SK-N-SH (cell line): ENCODE measurements around the gene AAGAB. TPM values are rescaled to one million over a fixed set of nuclear protein-coding genes. Genes with fewer than 3 reads are reported as not detected.

Experiments used
- CTCF ChIA-PET: fragments of 300-600, 350-600 bp; formaldehyde crosslinking; extraction: SDS; loops from one replicate; lab custom pipeline; 2021; lab: Yijun Ruan, JAX
- POLR2A ChIA-PET: fragments of 350-600 bp; sonication (Branson Sonifier 250); formaldehyde crosslinking; extraction: SDS; loops from one replicate; lab custom pipeline; 2020; ENCODE audit warnings: antibody characterized with exemption, inconsistent platforms; lab: Yijun Ruan, JAX
- DNase-seq: peaks from one replicate; pipeline ENCODE4 v3.0.0; 2012
- H2AFZ ChIP-seq: fragments of 200-600 bp; sonication (generic); 2 replicates; pipeline ENCODE4 v1.8.1; 2016; ENCODE audit warnings: antibody characterized with exemption, mild to moderate bottlenecking, low read depth
- H3F3A ChIP-seq: fragments of 200-600 bp; sonication (generic); replicated peaks from 2 replicates; pipeline ENCODE3; 2016; ENCODE audit warnings: antibody characterized with exemption, mild to moderate bottlenecking; ENCODE audit not compliant: insufficient read depth
- H3K27ac ChIP-seq, 2 experiments: fragments of 200-500 bp in 1 of 2; fragments of 200-600 bp in 1 of 2; sonication (Bioruptor generic) in 1 of 2; sonication (generic), shearing (Covaris generic) in 1 of 2; 2 replicates each; pipeline versions ENCODE4 v1.5.1 to v1.6.1; 2014 to 2016; ENCODE audit warnings: low read depth in 2 of 2, inconsistent platforms in 1 of 2, low read length in 1 of 2, mild to moderate bottlenecking in 1 of 2, mixed read lengths in 1 of 2
- H3K27me3 ChIP-seq: fragments of 200-600 bp; sonication (generic), shearing (Covaris generic); 2 replicates; pipeline ENCODE4 v1.6.1; 2016; ENCODE audit warnings: mixed run types; ENCODE audit not compliant: insufficient read depth
- H3K36me3 ChIP-seq, 2 experiments: fragments of 200-500 bp in 1 of 2; fragments of 200-600 bp in 1 of 2; sonication (Bioruptor generic) in 1 of 2; sonication (generic) in 1 of 2; replicated peaks in 1 of 2; 2 replicates each; pipeline versions ENCODE3 to v1.5.1; 2014 to 2016; ENCODE audit warnings: low read length in 1 of 2, mild to moderate bottlenecking in 1 of 2; ENCODE audit not compliant: insufficient read depth in 2 of 2, control insufficient read depth in 1 of 2
- H3K4me1 ChIP-seq, 2 experiments: fragments of 200-500 bp in 1 of 2; fragments of 200-600 bp in 1 of 2; sonication (Bioruptor generic) in 1 of 2; sonication (generic), shearing (Covaris generic) in 1 of 2; 2 replicates each; pipeline versions ENCODE4 v1.5.1 to v1.6.1; 2014 to 2016; ENCODE audit warnings: low read depth in 1 of 2, low read length in 1 of 2, mixed run types in 1 of 2; ENCODE audit not compliant: insufficient read depth in 2 of 2, control insufficient read depth in 1 of 2
- H3K4me2 ChIP-seq: fragments of 200-600 bp; sonication (generic), shearing (Covaris generic); 2 replicates; pipeline ENCODE4 v1.6.1; 2017; ENCODE audit warnings: mixed run types
- H3K4me3 ChIP-seq, 2 experiments: fragments of 200-500 bp in 1 of 2; fragments of 200-600 bp in 1 of 2; sonication (Bioruptor generic) in 1 of 2; sonication (generic), shearing (Covaris generic) in 1 of 2; 2 replicates each; pipeline versions ENCODE4 v1.5.1 to v1.8.1; 2014 to 2016; ENCODE audit warnings: low read depth in 2 of 2, inconsistent platforms in 1 of 2, low read length in 1 of 2, mild to moderate bottlenecking in 1 of 2, mixed read lengths in 1 of 2, moderate library complexity in 1 of 2
- H3K79me2 ChIP-seq: fragments of 200-600 bp; sonication (generic); 2 replicates; pipeline ENCODE4 v1.8.1; 2017; ENCODE audit warnings: mild to moderate bottlenecking; ENCODE audit not compliant: insufficient read depth
- H3K9ac ChIP-seq: fragments of 200-600 bp; sonication (generic); 2 replicates; pipeline ENCODE4 v1.6.1; 2017; ENCODE audit warnings: mixed run types
- H3K9me2 ChIP-seq: fragments of 200-600 bp; sonication (generic); 2 replicates; pipeline ENCODE4 v1.6.1; 2017; ENCODE audit warnings: mixed run types
- H3K9me3 ChIP-seq: fragments of 200-600 bp; sonication (generic); 2 replicates; pipeline ENCODE4 v1.6.1; 2017; ENCODE audit warnings: mixed run types, mild to moderate bottlenecking, moderate library complexity
- H4K20me1 ChIP-seq: fragments of 200-600 bp; sonication (generic); 2 replicates; pipeline ENCODE4 v1.6.1; 2017; ENCODE audit warnings: mild to moderate bottlenecking, mixed run types; ENCODE audit not compliant: insufficient read depth
- ELF1 ChIP-seq: IDR thresholded peaks from 2 replicates; pipeline ENCODE4 v1.4.0; 2012
- EP300 ChIP-seq, 2 experiments: IDR thresholded peaks; 2 replicates each; pipeline versions ENCODE4 v1.4.0 to v1.6.1; 2012; ENCODE audit warnings: borderline replicate concordance in 1 of 2, low read depth in 1 of 2, low read length in 1 of 2
- FOSL2 ChIP-seq: IDR thresholded peaks from 2 replicates; pipeline ENCODE4 v1.4.0; 2012; ENCODE audit warnings: low read depth, mild to moderate bottlenecking, moderate library complexity, borderline replicate concordance
- FOXM1 ChIP-seq: IDR thresholded peaks from 2 replicates; pipeline ENCODE4 v1.4.0; 2012; ENCODE audit warnings: low read depth, mild to moderate bottlenecking
- GABPA ChIP-seq: IDR thresholded peaks from 2 replicates; pipeline ENCODE4 v1.4.0; 2012; ENCODE audit warnings: low read depth, mild to moderate bottlenecking
- JUND ChIP-seq: IDR thresholded peaks from 2 replicates; pipeline ENCODE4 v1.4.0; 2012
- MAX ChIP-seq: IDR thresholded peaks from 2 replicates; pipeline ENCODE4 v1.4.0; 2012; ENCODE audit warnings: low read depth
- MXI1 ChIP-seq: IDR thresholded peaks from 2 replicates; pipeline ENCODE4 v1.6.1; 2012; ENCODE audit warnings: mild to moderate bottlenecking, low read depth, low read length, improper control_type of control experiment
- NRF1 ChIP-seq: IDR thresholded peaks from 2 replicates; pipeline ENCODE4 v1.6.1; 2012; ENCODE audit warnings: low read depth, mild to moderate bottlenecking, low read length
- RXRA ChIP-seq: IDR thresholded peaks from 2 replicates; pipeline ENCODE4 v1.4.0; 2012; ENCODE audit warnings: low read depth, mild to moderate bottlenecking, borderline replicate concordance
- SMC3 ChIP-seq: IDR thresholded peaks from 2 replicates; pipeline ENCODE4 v1.6.1; 2012; ENCODE audit warnings: low read depth, low read length, improper control_type of control experiment
- TAF1 ChIP-seq: IDR thresholded peaks from 2 replicates; pipeline ENCODE4 v1.6.1; 2012; ENCODE audit warnings: low read depth, mild to moderate bottlenecking, low read length, moderate library complexity, borderline replicate concordance
- TCF12 ChIP-seq: IDR thresholded peaks from 2 replicates; pipeline ENCODE4 v1.4.0; 2012
- YY1 ChIP-seq: IDR thresholded peaks from 2 replicates; pipeline ENCODE4 v1.4.0; 2012; ENCODE audit warnings: low read depth, mild to moderate bottlenecking
- WGBS: methylation state at CpG from one replicate; pipeline ENCODE4 v1.1.6; 2017; ENCODE audit warnings: low lambda C conversion rate; 5-methylcytosine and 5-hydroxymethylcytosine counted together
- polyA plus RNA-seq, 3 experiments: library from polyadenylated mRNA; depleted of rRNA; stranded (reverse); fragments of >200 nt; gene quantifications; 2 replicates each; pipeline ENCODE4 v1.2.3, GENCODE V29; 2012
- TF ChIP-seq, protein P1 (sequence below): IDR thresholded peaks from 2 replicates; pipeline ENCODE4 v1.6.1; 2012; ENCODE audit warnings: mild to moderate bottlenecking, low read depth, low read length, moderate library complexity
- TF ChIP-seq, protein P2 (sequence below): IDR thresholded peaks from 2 replicates; pipeline ENCODE4 v1.4.0; 2012; ENCODE audit warnings: low read depth, borderline replicate concordance
- TF ChIP-seq, protein P3 (sequence below): IDR thresholded peaks from 2 replicates; pipeline ENCODE4; 2012

Gene AAGAB
- polyA plus RNA-seq, 1 of the 3 experiments (the other 2 are of a cell fraction) = 24.9 TPM

GRCh38 chr15:67225336-67225735 is 29.1 kb downstream of the AAGAB start:
- H3K36me3 ChIP-seq = peaks cover 16 to 33% of the 10 kb centered on the region in 2 experiments
- H3K9me2 ChIP-seq = no peaks in the 10 kb centered on the region
- H3K4me2 ChIP-seq = no peak overlapping the region
- ChIA-PET POLR2A (no interaction called here), CTCF (interaction anchor here (1.9 kb wide), 1 partner anchor 279 kb away, joined by 5 read pairs; no protein-coding TSS in a partner anchor)
- H3K9me3 ChIP-seq = no peaks in the 10 kb centered on the region
- H3K79me2 ChIP-seq = no peaks in the 10 kb centered on the region
- no peaks in the 10 kb centered on the region for H3K27me3 ChIP-seq
- no peak overlapping the region for H3K27ac ChIP-seq
- no peaks in the 10 kb centered on the region for H4K20me1 ChIP-seq
- 92% methylated on average over 2 of the region's 2 CpGs for WGBS
- no peak overlapping the region for H2AFZ ChIP-seq
- H3K4me3 ChIP-seq = no peak overlapping the region
- peaks cover 5% of the 10 kb centered on the region for H3F3A ChIP-seq
- no peaks in the 10 kb centered on the region for H3K4me1 ChIP-seq
- no peak overlapping the region for H3K9ac ChIP-seq
- no peak for DNase-seq
- TF ChIP-seq FOXM1 = no peak
- TF ChIP-seq EP300 (IDR thresholded peaks at IDR 0.05; ENCODE audit: borderline replicate concordance in 1 of 2, low read depth in 1 of 2, low read length in 1 of 2) = no peak
- TF ChIP-seq, protein P1, sequence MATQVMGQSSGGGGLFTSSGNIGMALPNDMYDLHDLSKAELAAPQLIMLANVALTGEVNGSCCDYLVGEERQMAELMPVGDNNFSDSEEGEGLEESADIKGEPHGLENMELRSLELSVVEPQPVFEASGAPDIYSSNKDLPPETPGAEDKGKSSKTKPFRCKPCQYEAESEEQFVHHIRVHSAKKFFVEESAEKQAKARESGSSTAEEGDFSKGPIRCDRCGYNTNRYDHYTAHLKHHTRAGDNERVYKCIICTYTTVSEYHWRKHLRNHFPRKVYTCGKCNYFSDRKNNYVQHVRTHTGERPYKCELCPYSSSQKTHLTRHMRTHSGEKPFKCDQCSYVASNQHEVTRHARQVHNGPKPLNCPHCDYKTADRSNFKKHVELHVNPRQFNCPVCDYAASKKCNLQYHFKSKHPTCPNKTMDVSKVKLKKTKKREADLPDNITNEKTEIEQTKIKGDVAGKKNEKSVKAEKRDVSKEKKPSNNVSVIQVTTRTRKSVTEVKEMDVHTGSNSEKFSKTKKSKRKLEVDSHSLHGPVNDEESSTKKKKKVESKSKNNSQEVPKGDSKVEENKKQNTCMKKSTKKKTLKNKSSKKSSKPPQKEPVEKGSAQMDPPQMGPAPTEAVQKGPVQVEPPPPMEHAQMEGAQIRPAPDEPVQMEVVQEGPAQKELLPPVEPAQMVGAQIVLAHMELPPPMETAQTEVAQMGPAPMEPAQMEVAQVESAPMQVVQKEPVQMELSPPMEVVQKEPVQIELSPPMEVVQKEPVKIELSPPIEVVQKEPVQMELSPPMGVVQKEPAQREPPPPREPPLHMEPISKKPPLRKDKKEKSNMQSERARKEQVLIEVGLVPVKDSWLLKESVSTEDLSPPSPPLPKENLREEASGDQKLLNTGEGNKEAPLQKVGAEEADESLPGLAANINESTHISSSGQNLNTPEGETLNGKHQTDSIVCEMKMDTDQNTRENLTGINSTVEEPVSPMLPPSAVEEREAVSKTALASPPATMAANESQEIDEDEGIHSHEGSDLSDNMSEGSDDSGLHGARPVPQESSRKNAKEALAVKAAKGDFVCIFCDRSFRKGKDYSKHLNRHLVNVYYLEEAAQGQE = no peak
- no peak for TF ChIP-seq TAF1
- TF ChIP-seq NRF1 = no peak
- no peak for TF ChIP-seq SMC3
- TF ChIP-seq, all 33 proteins: peak for 0

GRCh38 chr15:67224889-67225288 is 29.6 kb downstream of the AAGAB start:
- 72% methylated on average over 3 of the region's 3 CpGs for WGBS
- Histone ChIP-seq H3K9me3 (no peaks in the 10 kb centered on the region), H4K20me1 (no peaks in the 10 kb centered on the region), H3F3A (peaks cover 5% of the 10 kb centered on the region), H3K4me3 (no peak overlapping the region), H3K4me2 (no peak overlapping the region), H3K27ac (no peak overlapping the region), H3K9ac (no peak overlapping the region), H3K27me3 (no peaks in the 10 kb centered on the region), H3K9me2 (no peaks in the 10 kb centered on the region), H3K36me3 (peaks cover 16 to 31% of the 10 kb centered on the region in 2 experiments), H3K79me2 (no peaks in the 10 kb centered on the region), H3K4me1 (no peaks in the 10 kb centered on the region), H2AFZ (no peak overlapping the region)
- TF ChIP-seq, protein P2, sequence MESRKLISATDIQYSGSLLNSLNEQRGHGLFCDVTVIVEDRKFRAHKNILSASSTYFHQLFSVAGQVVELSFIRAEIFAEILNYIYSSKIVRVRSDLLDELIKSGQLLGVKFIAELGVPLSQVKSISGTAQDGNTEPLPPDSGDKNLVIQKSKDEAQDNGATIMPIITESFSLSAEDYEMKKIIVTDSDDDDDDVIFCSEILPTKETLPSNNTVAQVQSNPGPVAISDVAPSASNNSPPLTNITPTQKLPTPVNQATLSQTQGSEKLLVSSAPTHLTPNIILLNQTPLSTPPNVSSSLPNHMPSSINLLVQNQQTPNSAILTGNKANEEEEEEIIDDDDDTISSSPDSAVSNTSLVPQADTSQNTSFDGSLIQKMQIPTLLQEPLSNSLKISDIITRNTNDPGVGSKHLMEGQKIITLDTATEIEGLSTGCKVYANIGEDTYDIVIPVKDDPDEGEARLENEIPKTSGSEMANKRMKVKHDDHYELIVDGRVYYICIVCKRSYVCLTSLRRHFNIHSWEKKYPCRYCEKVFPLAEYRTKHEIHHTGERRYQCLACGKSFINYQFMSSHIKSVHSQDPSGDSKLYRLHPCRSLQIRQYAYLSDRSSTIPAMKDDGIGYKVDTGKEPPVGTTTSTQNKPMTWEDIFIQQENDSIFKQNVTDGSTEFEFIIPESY = no peak
- TF ChIP-seq, protein P3, sequence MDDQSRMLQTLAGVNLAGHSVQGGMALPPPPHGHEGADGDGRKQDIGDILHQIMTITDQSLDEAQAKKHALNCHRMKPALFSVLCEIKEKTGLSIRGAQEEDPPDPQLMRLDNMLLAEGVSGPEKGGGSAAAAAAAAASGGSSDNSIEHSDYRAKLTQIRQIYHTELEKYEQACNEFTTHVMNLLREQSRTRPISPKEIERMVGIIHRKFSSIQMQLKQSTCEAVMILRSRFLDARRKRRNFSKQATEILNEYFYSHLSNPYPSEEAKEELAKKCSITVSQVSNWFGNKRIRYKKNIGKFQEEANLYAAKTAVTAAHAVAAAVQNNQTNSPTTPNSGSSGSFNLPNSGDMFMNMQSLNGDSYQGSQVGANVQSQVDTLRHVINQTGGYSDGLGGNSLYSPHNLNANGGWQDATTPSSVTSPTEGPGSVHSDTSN = no peak
- TF ChIP-seq ELF1 = no peak
- no peak for TF ChIP-seq SMC3
- TF ChIP-seq EP300 (IDR thresholded peaks at IDR 0.05; ENCODE audit: borderline replicate concordance in 1 of 2, low read depth in 1 of 2, low read length in 1 of 2) = no peak
- TF ChIP-seq GABPA = no peak
- TF ChIP-seq JUND = no peak
- TF ChIP-seq MAX = no peak
- no peak for TF ChIP-seq MXI1
- no peak for TF ChIP-seq TCF12
- no peak for TF ChIP-seq YY1
- no peak for TF ChIP-seq FOXM1
- no peak for TF ChIP-seq FOSL2
- no peak for TF ChIP-seq NRF1
- TF ChIP-seq RXRA = no peak
- no peak for TF ChIP-seq TAF1
- POLR2A ChIA-PET = no interaction called here
- DNase-seq = no peak
- CTCF ChIA-PET = interaction anchor here (1.1 to 1.9 kb wide), 2 partner anchors 15 to 278 kb away, joined by 3 to 5 read pairs; no protein-coding TSS in a partner anchor
